Measurements from ENCODE around the gene GLIS2.

GLIS2 gene

GRCh38 chr16:4350787-4351659 is 35.2 kb downstream of the GLIS2 start, which contains the start of gene PAM16:
Gene PAM16, minus strand, starts transcription at chr16:4351321. Its CDS starts 87 bp downstream, at chr16:4351234.
- DNase-seq (ENCODE audit: low read depth in 2 of 2) = peak; percentile 99

GRCh38 chr16:4351880-4352279 is 36.0 kb downstream of the GLIS2 start:
- DNase-seq (ENCODE audit: low read depth in 2 of 2) = no peak

- DNase-seq (ENCODE audit: low read depth in 2 of 2) = no peak
Measured at GRCh38 chr16:4352843-4353242, 37.0 kb downstream of the GLIS2 start.

GRCh38 chr16:4353675-4354074 is 37.8 kb downstream of the GLIS2 start:
- no peak for DNase-seq (ENCODE audit: low read depth in 2 of 2)

GRCh38 chr16:4354512-4355409 is 38.9 kb downstream of the GLIS2 start:
- no peak for DNase-seq (ENCODE audit: low read depth in 2 of 2)

GRCh38 chr16:4356820-4357219 is 41.0 kb downstream of the GLIS2 start:
- DNase-seq (ENCODE audit: low read depth in 2 of 2) = no peak

GRCh38 chr16:4358236-4358635 is 42.4 kb downstream of the GLIS2 start:
- DNase-seq (ENCODE audit: low read depth in 2 of 2) = no peak

- peak; percentile 55 to 67 for DNase-seq (ENCODE audit: low read depth in 2 of 2)
Measured at GRCh38 chr16:4358831-4359561, 43.1 kb downstream of the GLIS2 start.

- DNase-seq (ENCODE audit: low read depth in 2 of 2) = no peak
Measured at GRCh38 chr16:4359914-4360313, 44.0 kb downstream of the GLIS2 start.

- no peak for DNase-seq (ENCODE audit: low read depth in 2 of 2)
Measured at GRCh38 chr16:4360538-4361021, 44.7 kb downstream of the GLIS2 start.

GRCh38 chr16:4361033-4361943 is 45.4 kb downstream of the GLIS2 start:
- no peak for DNase-seq (ENCODE audit: low read depth in 2 of 2)

- DNase-seq (ENCODE audit: low read depth in 2 of 2) = no peak
Measured at GRCh38 chr16:4361944-4362311, 46.1 kb downstream of the GLIS2 start.

- no peak for DNase-seq (ENCODE audit: low read depth in 2 of 2)
Measured at GRCh38 chr16:4362476-4363135, 46.7 kb downstream of the GLIS2 start.

- DNase-seq (ENCODE audit: low read depth in 2 of 2) = no peak
Measured at GRCh38 chr16:4364196-4365013, 48.5 kb downstream of the GLIS2 start.

GRCh38 chr16:4365014-4365406 is 49.1 kb downstream of the GLIS2 start:
- DNase-seq (ENCODE audit: low read depth in 2 of 2) = no peak

GRCh38 chr16:4365615-4366014 is 49.7 kb downstream of the GLIS2 start:
- no peak for DNase-seq (ENCODE audit: low read depth in 2 of 2)

GRCh38 chr16:4366016-4366415 is 50.1 kb downstream of the GLIS2 start:
- no peak for DNase-seq (ENCODE audit: low read depth in 2 of 2)

GRCh38 chr16:4367393-4367856 is 51.6 kb downstream of the GLIS2 start:
- DNase-seq (ENCODE audit: low read depth in 2 of 2) = no peak
